HG02973 (cell line): ENCODE measurements around the gene LIPC.

Experiments used
- ATAC-seq: cut with Tn5 transposase; IDR thresholded peaks from one replicate; pipeline ENCODE4 v1.9.1; 2021; ENCODE audit warnings: moderate library complexity; ENCODE audit not compliant: unreplicated experiment

LIPC gene

DNA sequence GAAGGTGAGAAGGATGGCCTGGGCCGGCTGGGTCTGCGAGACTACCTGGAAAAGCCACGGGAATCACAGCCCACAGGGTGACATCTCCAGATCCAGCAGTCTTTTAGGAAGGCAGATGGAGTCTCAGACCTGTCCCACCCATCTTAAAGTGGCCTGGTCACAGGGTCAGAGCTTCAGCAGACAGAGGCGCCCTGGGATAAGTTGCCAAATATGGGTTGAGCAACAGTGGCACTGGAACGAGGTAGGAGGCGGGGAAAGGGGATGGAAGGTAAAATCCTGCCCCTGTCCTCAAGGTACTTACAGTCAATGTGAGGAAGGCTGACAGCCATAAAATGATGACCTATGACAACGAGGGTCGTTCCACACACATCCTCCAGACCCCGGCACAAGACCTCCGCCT lies 80.7 kb downstream of the LIPC start:
- ATAC-seq, result no peak

DNA sequence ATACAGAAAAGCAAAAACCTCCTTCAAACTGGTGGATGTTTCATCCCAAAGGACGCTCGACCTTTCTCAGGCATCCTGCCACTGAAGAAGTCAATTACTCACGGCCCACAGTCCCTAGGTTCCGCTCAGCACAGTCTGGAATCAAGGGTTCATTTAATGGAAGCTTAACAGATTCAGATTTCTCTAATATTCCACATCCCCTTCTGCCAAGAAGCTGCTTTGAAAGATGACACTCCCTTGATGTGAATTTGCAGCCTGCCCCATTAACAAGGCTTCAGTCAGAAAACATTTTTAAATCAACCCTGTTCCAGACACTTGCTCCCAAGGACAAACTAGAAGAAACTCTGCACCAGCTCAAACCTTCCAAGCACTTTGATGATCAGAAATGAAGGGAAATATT lies 81.2 kb downstream of the LIPC start:
- no peak for ATAC-seq

DNA sequence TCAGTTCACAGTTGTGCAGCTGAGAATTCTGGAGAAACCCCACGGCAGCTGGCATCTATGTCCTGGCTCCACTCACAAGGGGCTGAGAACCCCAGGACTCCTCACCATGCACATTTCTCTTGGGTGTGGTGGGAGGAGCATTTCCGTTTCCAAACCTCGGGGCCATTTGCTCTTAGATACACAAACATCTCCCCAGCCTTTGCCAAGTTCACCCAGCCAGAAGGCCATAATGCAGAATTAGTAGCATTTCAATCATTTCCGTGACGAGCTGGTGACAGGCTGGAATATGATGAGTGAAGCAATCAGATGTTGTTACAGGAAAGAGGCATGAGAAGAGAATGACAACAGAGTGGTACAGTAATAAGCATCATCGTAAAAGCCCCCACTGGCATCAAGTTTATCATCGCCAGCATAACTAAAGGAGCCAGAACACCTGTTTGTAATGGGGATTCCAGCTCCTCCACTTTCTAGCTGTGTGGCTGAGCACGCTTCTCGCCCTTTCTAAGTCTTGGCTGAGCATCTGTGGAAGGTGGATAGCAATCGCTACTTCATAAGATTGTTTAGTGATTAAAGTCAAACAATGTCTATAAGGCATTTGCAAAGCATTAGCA lies 82.0 kb downstream of the LIPC start:
- ATAC-seq, result no peak

GRCh38 chr15:58515807-58516206 lies 84.0 kb downstream of the LIPC start:
- no peak for ATAC-seq

GRCh38 chr15:58517252-58517681 lies 85.5 kb downstream of the LIPC start:
- ATAC-seq, result no peak

DNA sequence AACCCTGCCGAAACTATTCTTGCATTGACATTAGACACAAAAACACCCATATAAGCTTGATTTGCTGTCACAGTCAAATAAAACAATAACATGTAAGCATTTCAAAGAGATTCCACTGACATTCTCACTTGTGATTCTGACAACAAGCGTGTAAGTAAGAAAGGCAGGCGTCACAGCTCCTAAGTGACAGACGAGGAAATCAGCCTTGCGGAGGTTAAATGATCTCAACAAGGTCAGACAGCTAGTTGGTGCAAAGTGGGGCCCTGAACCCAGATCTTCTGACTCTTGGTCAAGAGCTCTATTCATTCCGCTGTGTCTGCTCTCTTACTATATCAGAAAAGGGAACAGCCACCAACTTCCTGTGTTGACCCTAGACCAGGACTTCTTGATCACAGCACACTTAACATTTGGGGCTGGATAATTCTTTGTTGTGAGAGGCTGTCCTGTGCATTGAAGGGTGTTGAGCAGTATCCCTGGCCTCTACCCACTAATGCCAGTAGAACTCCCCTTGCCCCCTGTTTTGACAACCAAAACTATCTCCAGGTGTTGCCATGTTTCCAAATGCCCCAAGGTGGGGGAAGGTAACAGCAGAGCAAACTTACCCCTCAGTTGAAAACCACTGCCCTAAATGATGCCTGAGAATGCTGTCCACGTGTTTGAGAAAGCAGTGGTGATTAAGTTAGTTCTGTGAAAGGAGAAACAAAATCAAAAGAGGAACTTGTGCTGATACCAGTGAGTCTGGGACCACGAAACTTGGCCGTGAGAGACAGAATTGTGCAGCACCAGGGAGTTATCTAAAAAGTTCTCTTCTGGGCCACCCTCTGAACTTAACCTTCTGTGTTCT lies 86.1 kb downstream of the LIPC start:
- ATAC-seq, result peak; percentile 41

DNA sequence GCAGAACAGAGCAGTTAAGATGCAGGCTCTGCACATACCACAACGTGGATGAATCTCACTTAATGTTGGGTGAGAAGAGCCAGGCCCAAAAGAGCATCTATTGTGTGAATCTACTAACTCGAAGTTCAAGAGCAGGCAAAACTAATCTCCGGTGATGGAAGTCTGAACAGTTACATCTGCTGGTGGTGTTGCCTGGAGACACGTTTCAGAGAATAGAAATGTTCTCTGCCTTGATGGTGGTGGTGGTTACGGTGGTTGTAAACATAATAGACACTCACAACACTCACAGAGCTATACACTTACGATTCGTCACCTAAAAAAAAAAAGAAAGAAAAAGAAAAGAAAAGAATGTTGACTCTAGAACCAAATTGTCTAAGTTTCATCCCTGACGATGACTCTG lies 86.8 kb downstream of the LIPC start:
- peak; percentile 9 for ATAC-seq

GRCh38 chr15:58519516-58519915 lies 87.7 kb downstream of the LIPC start:
- no peak for ATAC-seq

DNA sequence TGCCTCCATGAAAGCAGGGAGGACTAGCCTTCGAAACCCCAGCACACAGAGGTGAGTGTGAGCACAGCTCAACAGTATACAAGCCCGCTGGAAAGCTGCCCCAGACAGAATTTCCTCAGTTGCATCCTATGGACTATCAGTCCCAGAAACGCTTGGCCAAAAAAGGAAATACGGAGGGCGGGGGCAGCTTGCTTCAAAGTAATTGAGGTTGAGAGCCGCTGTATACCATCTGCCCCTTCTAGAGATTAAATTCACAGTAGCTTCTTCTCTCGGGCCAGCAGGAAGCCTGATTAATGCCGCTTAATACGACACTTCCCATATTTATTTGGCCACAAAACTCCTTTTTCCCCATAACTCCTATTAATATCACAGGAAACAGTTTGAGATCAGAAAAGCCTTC lies 88.7 kb downstream of the LIPC start:
- no peak for ATAC-seq

GRCh38 chr15:58520936-58521292 lies 89.1 kb downstream of the LIPC start:
- no peak for ATAC-seq

DNA sequence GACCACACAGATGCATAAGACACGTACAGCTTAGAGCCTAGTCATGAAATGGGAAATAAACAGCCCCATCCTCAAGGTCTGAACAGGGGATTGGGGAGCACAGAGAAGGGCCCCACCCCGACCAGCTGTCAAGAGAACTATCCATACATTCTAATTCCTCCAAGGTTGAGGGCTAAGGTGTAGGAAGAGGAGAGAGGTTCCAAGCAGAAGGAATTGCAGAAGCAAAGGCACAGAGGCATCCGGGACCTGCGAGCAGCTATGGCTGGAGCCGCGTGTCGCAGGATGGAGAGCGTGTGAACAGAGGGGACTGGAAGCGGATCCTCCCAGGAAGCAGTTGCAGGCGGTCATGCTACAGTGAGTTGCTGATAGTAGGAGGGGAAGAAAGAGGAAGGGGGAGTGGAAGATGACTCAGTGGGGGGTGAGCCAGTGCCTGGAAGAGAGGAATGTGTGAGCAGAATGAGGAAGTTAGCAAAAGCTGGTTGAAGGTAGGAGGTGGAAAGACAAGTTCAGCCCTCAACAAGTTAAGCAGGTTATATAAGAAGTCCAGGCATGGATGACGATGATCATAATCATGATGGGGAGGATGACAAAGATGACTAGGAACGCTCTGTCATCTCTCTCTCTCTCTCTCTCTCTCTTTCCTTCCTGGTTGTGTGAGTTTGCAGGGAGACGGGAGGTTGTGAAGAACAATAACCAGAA lies 89.7 kb downstream of the LIPC start:
- ATAC-seq, result no peak

- ATAC-seq, result no peak
Measured at GRCh38 chr15:58522391-58522790, 90.6 kb downstream of the LIPC start.

GRCh38 chr15:58522865-58523264 lies 91.1 kb downstream of the LIPC start:
- ATAC-seq, result no peak

GRCh38 chr15:58523634-58524033 lies 91.8 kb downstream of the LIPC start:
- no peak for ATAC-seq

GRCh38 chr15:58524247-58524646 lies 92.5 kb downstream of the LIPC start:
- ATAC-seq, result no peak

- no peak for ATAC-seq
Measured at GRCh38 chr15:58525991-58526421, 94.2 kb downstream of the LIPC start.

DNA sequence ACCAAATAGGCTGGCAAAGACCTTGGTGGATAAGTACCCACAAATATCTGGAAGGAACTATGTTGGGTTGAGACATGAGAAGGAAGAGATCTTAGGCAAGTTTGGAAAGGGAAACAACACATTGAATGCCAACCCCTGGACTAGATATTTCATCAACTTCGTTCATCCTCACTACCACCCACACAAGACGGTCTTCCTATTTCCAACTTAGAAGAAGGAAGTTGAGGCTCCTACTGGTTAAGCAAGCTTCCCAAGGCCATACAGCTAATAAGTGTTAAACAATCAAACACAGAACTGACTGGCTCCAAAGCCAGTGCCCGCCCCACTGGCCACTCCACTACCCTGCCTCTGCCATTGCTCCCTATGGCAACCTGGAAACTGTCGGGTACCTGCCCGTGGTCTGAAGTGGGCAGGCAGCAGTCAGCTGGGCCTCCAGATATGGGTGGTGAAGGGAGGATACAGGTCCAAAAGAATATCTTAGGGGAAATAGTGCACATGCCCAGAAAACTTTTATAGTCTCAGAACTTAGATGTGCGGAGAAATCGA lies 94.9 kb downstream of the LIPC start:
- ATAC-seq, result no peak

GRCh38 chr15:58527573-58528187 lies 95.9 kb downstream of the LIPC start:
- no peak for ATAC-seq

GRCh38 chr15:58528188-58528870 lies 96.5 kb downstream of the LIPC start:
- no peak for ATAC-seq

- ATAC-seq, result no peak
Measured at GRCh38 chr15:58529041-58529440, 97.2 kb downstream of the LIPC start.
